DLD1 (cell line): ENCODE data around the gene DVL3.

ENCODE experiments used
- in situ Hi-C: cut with HindIII; loops from 2 replicates; pipeline ENCODE4 v1.10.0; 2017; ENCODE audit warnings: low sequenced_read_pairs

DVL3 gene

GRCh38 chr3:184209146-184209923, 54.2 kb downstream of the DVL3 start:
- in situ Hi-C loops: no loop called here

GRCh38 chr3:184211297-184211696, 56.1 kb downstream of the DVL3 start:
- in situ Hi-C loops: no loop called here

- in situ Hi-C loops: no loop called here
These were observed 56.5 kb downstream of the DVL3 start for GRCh38 chr3:184211718-184212117.

- in situ Hi-C loops: no loop called here
These were observed 63.6 kb downstream of the DVL3 start for GRCh38 chr3:184218814-184219213.

GRCh38 chr3:184222521-184222920, 67.3 kb downstream of the DVL3 start:
- in situ Hi-C loops: no loop called here
